Tongue (tissue), 2 donors: ENCODE results near the gene SPATA31C1. TPM values are rescaled to one million over a fixed set of nuclear protein-coding genes. Genes with fewer than 3 reads are reported as not detected.
"Not testable (repeated sequence)": the region's sequence is repeated elsewhere in the genome, so short reads cannot be mapped to it uniquely, and the experiment has no call there.

Source experiments
- DNase-seq: peaks from one replicate; pipeline ENCODE4 v3.0.0-alpha.2; 2015
- total RNA-seq: library from RNA; depleted of rRNA; stranded (reverse); fragments of >200 nt; gene quantifications from one replicate; pipeline ENCODE4 v1.2.3, GENCODE V29; 2014

SPATA31C1 gene
- total RNA-seq, 1 donor from 2014 or later = 0.21 TPM

GRCh38 chr9:87886933-87887505, 30.7 kb upstream of the SPATA31C1 start:
- DNase-seq = no peak

- no peak for DNase-seq
Measured at GRCh38 chr9:87887661-87888480, 29.9 kb upstream of the SPATA31C1 start.

GRCh38 chr9:87888501-87888900, 29.3 kb upstream of the SPATA31C1 start:
- DNase-seq = no peak

GRCh38 chr9:87889065-87889881, 28.5 kb upstream of the SPATA31C1 start:
- DNase-seq = no peak

GRCh38 chr9:87889882-87890252, 27.9 kb upstream of the SPATA31C1 start:
- no peak for DNase-seq

- no peak for DNase-seq
Measured at GRCh38 chr9:87890837-87891236, 26.9 kb upstream of the SPATA31C1 start.

GRCh38 chr9:87891754-87892153, 26.0 kb upstream of the SPATA31C1 start:
- no peak for DNase-seq

- DNase-seq = no peak
Measured at GRCh38 chr9:87892956-87893355, 24.8 kb upstream of the SPATA31C1 start.

GRCh38 chr9:87894998-87895625, 22.6 kb upstream of the SPATA31C1 start:
- no peak for DNase-seq

- DNase-seq = no peak
Measured at GRCh38 chr9:87896891-87897290, 20.9 kb upstream of the SPATA31C1 start.

GRCh38 chr9:87898151-87898550, 19.6 kb upstream of the SPATA31C1 start:
- no peak for DNase-seq

- DNase-seq = not testable (repeated sequence)
Measured at GRCh38 chr9:87902371-87902770, 15.4 kb upstream of the SPATA31C1 start.

GRCh38 chr9:87909310-87910041, 8.3 kb upstream of the SPATA31C1 start:
- no peak for DNase-seq

- DNase-seq = no peak
Measured at GRCh38 chr9:87910821-87911220, 6.9 kb upstream of the SPATA31C1 start.

GRCh38 chr9:87919013-87919412, 1.3 kb downstream of the SPATA31C1 start:
- not testable (repeated sequence) for DNase-seq

- not testable (repeated sequence) for DNase-seq
Measured at GRCh38 chr9:87921561-87921960, 3.8 kb downstream of the SPATA31C1 start.

- DNase-seq = not testable (repeated sequence)
Measured at GRCh38 chr9:87923012-87923411, 5.2 kb downstream of the SPATA31C1 start.

- not testable (repeated sequence) for DNase-seq
Measured at GRCh38 chr9:87924851-87925250, 7.1 kb downstream of the SPATA31C1 start.

- not testable (repeated sequence) for DNase-seq
Measured at GRCh38 chr9:87929152-87929551, 11.4 kb downstream of the SPATA31C1 start.

GRCh38 chr9:87934444-87934843, 16.7 kb downstream of the SPATA31C1 start:
- DNase-seq = not testable (repeated sequence)

- not testable (repeated sequence) for DNase-seq
Measured at GRCh38 chr9:87937352-87937751, 19.6 kb downstream of the SPATA31C1 start.

- not testable (repeated sequence) for DNase-seq
Measured at GRCh38 chr9:87937918-87938317, 20.2 kb downstream of the SPATA31C1 start.
